ENCODE data around the gene STEEP1. TPM values are rescaled to one million over a fixed set of nuclear protein-coding genes. Genes with fewer than 3 reads are reported as not detected.

Gene STEEP1
- total and polyA plus RNA-seq, 2 of the 13 experiments (the other 11 are each of a cell fraction or from before 2014, with no cell fraction given): 7.7 to 23.1 TPM

DNA sequence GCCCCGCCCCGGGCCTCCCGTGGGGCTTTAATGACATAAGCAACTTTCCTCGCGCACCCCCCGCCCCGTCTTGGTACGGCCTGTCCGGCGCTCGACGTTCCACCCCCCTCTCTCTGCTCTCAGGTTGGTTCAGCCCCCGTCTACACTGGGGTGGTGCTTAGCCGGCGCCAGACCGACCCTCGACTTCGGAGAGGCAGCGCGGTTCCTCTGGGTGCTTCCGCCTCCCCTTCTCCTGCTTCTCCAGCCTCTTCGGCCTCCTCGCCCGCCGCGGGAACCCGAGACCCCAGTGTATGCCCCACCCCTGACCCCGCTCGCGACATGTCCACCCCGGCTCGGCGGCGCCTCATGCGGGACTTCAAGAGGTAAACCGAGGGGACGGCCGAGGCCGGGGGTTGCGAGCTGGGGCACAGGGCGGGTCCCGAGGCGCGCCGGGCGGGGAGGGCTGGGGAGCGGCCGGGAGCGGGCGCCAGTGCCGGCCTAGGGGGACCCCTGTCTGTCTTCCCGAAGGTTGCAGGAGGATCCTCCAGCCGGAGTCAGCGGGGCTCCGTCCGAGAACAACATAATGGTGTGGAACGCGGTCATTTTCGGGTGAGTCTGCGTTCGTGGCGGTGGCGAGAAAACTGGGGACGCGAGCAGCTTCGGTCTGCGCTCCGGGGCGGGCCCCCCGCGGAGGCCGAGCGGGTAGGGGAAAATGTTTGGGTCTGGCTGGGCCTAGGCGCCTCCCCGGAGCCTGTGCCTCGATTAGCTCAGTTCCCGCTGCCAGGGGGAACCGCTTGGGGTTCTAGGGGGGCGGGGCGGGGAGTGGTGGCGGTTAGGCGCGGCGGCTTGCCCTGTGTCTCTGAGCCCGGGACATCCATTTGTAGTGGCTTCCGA lies 9.4 kb upstream of the STEEP1 start, which contains the start of gene UBE2A (continued):
- TF ChIP-seq SNRNP70 (IDR thresholded peaks at IDR 0.05; ENCODE audit: low read depth, low read length): no peak
- TF ChIP-seq REL (CRISPR knock-in tag; conservative IDR thresholded peaks at IDR 0.05): no peak
- TF ChIP-seq TEAD2 (CRISPR knock-in tag; IDR thresholded peaks at IDR 0.05): no peak
- TF ChIP-seq, protein P1, sequence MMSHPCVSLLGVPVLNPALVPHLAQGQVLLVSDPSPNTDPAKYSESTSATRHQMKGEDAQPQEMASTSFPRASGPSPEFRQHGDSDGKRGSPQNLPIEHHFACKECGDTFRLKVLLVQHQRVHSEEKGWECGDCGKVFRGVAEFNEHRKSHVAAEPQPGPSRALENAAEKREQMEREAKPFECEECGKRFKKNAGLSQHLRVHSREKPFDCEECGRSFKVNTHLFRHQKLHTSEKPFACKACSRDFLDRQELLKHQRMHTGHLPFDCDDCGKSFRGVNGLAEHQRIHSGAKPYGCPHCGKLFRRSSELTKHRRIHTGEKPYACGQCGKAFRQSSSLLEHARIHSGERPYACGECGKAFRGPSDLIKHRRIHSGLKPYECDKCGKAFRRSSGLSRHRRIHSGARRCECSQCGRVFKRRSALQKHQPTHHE (CRISPR knock-in tag; IDR thresholded peaks at IDR 0.05; ENCODE audit: borderline replicate concordance): no peak
- peak; percentile 73 for TF ChIP-seq DR1 (CRISPR knock-in tag; IDR thresholded peaks at IDR 0.05)
- no peak for TF ChIP-seq ZNF34 (CRISPR knock-in tag; IDR thresholded peaks at IDR 0.05; ENCODE audit: borderline replicate concordance)
- TF ChIP-seq FOXC1 (CRISPR knock-in tag; IDR thresholded peaks at IDR 0.05; ENCODE audit: borderline replicate concordance): peak; percentile 17; the same call in 1 of the 2 replicates
- peak; percentile 33; the same call in 1 of the 2 replicates for TF ChIP-seq KDM2A (CRISPR knock-in tag; IDR thresholded peaks at IDR 0.05; ENCODE audit: borderline replicate concordance, low read depth)
- TF ChIP-seq PRMT3 (CRISPR knock-in tag; IDR thresholded peaks at IDR 0.05; ENCODE audit: borderline replicate concordance, low read depth): no peak
- TF ChIP-seq HMG20A (CRISPR knock-in tag; IDR thresholded peaks at IDR 0.05; ENCODE audit: borderline replicate concordance): no peak
- TF ChIP-seq MTA1 (CRISPR knock-in tag; IDR thresholded peaks at IDR 0.05; ENCODE audit: borderline replicate concordance): no peak
- TF ChIP-seq ZNF441 (CRISPR knock-in tag; IDR thresholded peaks at IDR 0.05; ENCODE audit: borderline replicate concordance): no peak
- TF ChIP-seq, protein P2, sequence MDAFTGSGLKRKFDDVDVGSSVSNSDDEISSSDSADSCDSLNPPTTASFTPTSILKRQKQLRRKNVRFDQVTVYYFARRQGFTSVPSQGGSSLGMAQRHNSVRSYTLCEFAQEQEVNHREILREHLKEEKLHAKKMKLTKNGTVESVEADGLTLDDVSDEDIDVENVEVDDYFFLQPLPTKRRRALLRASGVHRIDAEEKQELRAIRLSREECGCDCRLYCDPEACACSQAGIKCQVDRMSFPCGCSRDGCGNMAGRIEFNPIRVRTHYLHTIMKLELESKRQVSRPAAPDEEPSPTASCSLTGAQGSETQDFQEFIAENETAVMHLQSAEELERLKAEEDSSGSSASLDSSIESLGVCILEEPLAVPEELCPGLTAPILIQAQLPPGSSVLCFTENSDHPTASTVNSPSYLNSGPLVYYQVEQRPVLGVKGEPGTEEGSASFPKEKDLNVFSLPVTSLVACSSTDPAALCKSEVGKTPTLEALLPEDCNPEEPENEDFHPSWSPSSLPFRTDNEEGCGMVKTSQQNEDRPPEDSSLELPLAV (CRISPR knock-in tag; conservative IDR thresholded peaks at IDR 0.05; ENCODE audit: low read depth): no peak
- TF ChIP-seq ZFP37 (CRISPR knock-in tag; IDR thresholded peaks at IDR 0.05; ENCODE audit: borderline replicate concordance): no peak
- TF ChIP-seq, protein P3, sequence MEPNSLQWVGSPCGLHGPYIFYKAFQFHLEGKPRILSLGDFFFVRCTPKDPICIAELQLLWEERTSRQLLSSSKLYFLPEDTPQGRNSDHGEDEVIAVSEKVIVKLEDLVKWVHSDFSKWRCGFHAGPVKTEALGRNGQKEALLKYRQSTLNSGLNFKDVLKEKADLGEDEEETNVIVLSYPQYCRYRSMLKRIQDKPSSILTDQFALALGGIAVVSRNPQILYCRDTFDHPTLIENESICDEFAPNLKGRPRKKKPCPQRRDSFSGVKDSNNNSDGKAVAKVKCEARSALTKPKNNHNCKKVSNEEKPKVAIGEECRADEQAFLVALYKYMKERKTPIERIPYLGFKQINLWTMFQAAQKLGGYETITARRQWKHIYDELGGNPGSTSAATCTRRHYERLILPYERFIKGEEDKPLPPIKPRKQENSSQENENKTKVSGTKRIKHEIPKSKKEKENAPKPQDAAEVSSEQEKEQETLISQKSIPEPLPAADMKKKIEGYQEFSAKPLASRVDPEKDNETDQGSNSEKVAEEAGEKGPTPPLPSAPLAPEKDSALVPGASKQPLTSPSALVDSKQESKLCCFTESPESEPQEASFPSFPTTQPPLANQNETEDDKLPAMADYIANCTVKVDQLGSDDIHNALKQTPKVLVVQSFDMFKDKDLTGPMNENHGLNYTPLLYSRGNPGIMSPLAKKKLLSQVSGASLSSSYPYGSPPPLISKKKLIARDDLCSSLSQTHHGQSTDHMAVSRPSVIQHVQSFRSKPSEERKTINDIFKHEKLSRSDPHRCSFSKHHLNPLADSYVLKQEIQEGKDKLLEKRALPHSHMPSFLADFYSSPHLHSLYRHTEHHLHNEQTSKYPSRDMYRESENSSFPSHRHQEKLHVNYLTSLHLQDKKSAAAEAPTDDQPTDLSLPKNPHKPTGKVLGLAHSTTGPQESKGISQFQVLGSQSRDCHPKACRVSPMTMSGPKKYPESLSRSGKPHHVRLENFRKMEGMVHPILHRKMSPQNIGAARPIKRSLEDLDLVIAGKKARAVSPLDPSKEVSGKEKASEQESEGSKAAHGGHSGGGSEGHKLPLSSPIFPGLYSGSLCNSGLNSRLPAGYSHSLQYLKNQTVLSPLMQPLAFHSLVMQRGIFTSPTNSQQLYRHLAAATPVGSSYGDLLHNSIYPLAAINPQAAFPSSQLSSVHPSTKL (CRISPR knock-in tag; IDR thresholded peaks at IDR 0.05): peak; percentile 29; the same call in 1 of the 2 replicates
- TF ChIP-seq POLR2G (IDR thresholded peaks at IDR 0.05; ENCODE audit: low read depth, low read length): peak; percentile 92
- no peak for TF ChIP-seq SOX6 (IDR thresholded peaks at IDR 0.05)
- no peak; the same call in 1 of the 2 replicates for TF ChIP-seq SOX6 (CRISPR knock-in tag; IDR thresholded peaks at IDR 0.05)
- TF ChIP-seq ZNF207 (IDR thresholded peaks at IDR 0.05; ENCODE audit: borderline replicate concordance): no peak
- peak; percentile 63 for TF ChIP-seq SKI (IDR thresholded peaks at IDR 0.05; ENCODE audit: partially characterized antibody)
- peak; percentile 63 for TF ChIP-seq RBM39 (IDR thresholded peaks at IDR 0.05; ENCODE audit: low read depth, low read length, poor library complexity, severe bottlenecking)
- TF ChIP-seq ZNF780A (CRISPR knock-in tag; IDR thresholded peaks at IDR 0.05): no peak
- peak; percentile 58 for TF ChIP-seq POGZ (CRISPR knock-in tag; IDR thresholded peaks at IDR 0.05)

Data from HepG2 (cell line).